Neural crest cell (in vitro differentiated cells): ENCODE results near the gene ROBO1. TPM values are rescaled to one million over a fixed set of nuclear protein-coding genes. Genes with fewer than 3 reads are reported as not detected.

Experiments used
- DNase-seq: peaks from one replicate; pipeline ENCODE4 v3.0.0; 2021; ENCODE audit warnings: low read depth, mixed read lengths, low spot score
- H3K27ac Mint-ChIP-seq: one replicate; pipeline ENCODE4 v1.8.0; 2021; ENCODE audit warnings: mild to moderate bottlenecking, mixed read lengths; ENCODE audit not compliant: unreplicated experiment
- H3K27me3 Mint-ChIP-seq: 2 replicates; pipeline ENCODE4 v1.8.0; 2021; ENCODE audit warnings: low read depth, mild to moderate bottlenecking, mixed read lengths
- H3K36me3 Mint-ChIP-seq: 2 replicates; pipeline ENCODE4 v1.8.0; 2021; ENCODE audit warnings: low read depth, mild to moderate bottlenecking, mixed read lengths
- H3K4me1 Mint-ChIP-seq: 2 replicates; pipeline ENCODE4 v1.8.0; 2021; ENCODE audit warnings: mixed read lengths
- H3K4me3 Mint-ChIP-seq: one replicate; pipeline ENCODE4 v1.8.0; 2021; ENCODE audit warnings: mild to moderate bottlenecking, mixed read lengths
- H3K9me3 Mint-ChIP-seq: 2 replicates; pipeline ENCODE4 v1.8.0; 2021; ENCODE audit warnings: mixed read lengths
- total RNA-seq: library from RNA; stranded (reverse); gene quantifications from 2 replicates; pipeline ENCODE4 v1.2.1, GENCODE V29; 2021
- TF ChIP-seq, protein P1 (sequence below): fragments of 200-600 bp; sonication (generic); conservative IDR thresholded peaks from 2 replicates; pipeline ENCODE4 v1.5.0; 2021; ENCODE audit warnings: antibody characterized with exemption, mild to moderate bottlenecking

ROBO1 gene
- total RNA-seq, 1 donor from 2014 or later: 88.7 TPM

DNA sequence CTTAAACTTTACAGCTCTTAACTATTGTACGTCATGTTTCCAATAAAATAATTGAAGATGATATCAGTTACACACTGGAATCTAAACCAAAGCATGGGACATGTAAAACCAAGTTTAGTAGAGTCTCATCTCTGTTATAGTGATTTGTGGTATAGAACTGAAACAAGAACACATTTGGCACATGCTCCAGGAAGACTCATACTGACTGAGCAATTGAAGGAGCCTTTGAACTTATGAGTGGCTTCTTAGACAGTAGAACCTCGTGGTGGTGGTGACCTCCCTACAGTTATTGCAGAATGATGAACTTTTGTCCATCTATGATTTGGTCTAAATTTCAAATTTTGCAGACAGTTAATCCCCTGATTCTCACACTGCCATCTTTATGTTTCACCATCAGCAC, 729.7 kb downstream of the ROBO1 start:
- DNase-seq: no peak
- no peaks in the 10 kb centered on the region for H3K27me3 Mint-ChIP-seq
- no peaks in the 10 kb centered on the region for H3K9me3 Mint-ChIP-seq
- TF ChIP-seq, protein P1, sequence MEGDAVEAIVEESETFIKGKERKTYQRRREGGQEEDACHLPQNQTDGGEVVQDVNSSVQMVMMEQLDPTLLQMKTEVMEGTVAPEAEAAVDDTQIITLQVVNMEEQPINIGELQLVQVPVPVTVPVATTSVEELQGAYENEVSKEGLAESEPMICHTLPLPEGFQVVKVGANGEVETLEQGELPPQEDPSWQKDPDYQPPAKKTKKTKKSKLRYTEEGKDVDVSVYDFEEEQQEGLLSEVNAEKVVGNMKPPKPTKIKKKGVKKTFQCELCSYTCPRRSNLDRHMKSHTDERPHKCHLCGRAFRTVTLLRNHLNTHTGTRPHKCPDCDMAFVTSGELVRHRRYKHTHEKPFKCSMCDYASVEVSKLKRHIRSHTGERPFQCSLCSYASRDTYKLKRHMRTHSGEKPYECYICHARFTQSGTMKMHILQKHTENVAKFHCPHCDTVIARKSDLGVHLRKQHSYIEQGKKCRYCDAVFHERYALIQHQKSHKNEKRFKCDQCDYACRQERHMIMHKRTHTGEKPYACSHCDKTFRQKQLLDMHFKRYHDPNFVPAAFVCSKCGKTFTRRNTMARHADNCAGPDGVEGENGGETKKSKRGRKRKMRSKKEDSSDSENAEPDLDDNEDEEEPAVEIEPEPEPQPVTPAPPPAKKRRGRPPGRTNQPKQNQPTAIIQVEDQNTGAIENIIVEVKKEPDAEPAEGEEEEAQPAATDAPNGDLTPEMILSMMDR: no peak
- no peak overlapping the region for H3K27ac Mint-ChIP-seq
- H3K4me3 Mint-ChIP-seq: no peak overlapping the region
- H3K4me1 Mint-ChIP-seq: no peaks in the 10 kb centered on the region
- H3K36me3 Mint-ChIP-seq: no peaks in the 10 kb centered on the region

DNA sequence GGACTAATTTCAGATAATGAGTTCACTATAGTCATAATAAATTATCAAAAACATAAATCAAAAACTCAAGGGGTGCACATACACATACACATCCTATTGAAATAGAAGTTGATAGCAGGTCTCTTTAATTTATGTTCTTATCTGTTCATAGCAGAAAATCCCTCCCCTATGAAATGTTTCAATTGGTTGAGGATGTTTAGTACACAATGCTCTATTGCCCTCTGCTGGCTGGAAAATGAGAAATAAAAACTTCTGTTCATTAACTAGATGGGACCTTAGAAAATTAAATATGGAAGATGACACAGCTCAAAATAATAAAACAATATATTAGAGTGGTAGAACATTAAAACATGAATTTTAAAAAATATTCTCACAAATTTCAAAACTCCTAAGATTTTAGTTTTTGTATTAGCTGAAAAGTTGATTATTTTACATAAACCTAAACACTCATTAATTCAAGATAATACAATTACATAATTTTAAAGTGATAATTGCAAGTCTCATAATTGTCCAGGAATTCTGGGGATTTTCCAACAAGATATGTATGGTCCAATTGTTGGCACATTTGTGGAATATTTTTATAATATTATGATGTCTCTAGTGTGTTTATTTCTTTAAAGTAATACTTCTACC, 735.0 kb downstream of the ROBO1 start:
- H3K27ac Mint-ChIP-seq: no peak overlapping the region
- no peaks in the 10 kb centered on the region for H3K9me3 Mint-ChIP-seq
- TF ChIP-seq, protein P1: peak; percentile 92
- no peaks in the 10 kb centered on the region for H3K4me1 Mint-ChIP-seq
- no peak overlapping the region for H3K4me3 Mint-ChIP-seq
- DNase-seq: peak; percentile 33
- no peaks in the 10 kb centered on the region for H3K27me3 Mint-ChIP-seq
- no peaks in the 10 kb centered on the region for H3K36me3 Mint-ChIP-seq

DNA sequence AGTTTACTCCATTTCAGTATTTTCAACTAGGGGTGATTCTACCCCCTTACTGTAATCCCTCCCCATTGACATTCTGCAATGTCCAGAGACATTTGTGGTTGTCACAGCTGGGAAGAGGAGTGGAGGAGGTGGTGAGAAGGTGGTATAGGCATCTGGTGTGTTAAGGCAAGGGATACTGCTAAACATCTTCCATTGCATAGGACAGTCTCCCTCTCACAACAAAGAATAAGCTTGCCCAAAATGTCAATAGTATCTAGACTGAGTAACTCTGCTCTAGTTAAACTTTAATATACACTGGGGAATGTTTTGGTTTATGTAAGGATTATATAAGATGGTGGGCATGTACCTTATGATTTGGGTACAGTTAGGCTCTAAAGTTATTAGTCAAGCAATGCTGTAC, 737.6 kb downstream of the ROBO1 start:
- no peak overlapping the region for H3K4me3 Mint-ChIP-seq
- TF ChIP-seq, protein P1: no peak
- H3K9me3 Mint-ChIP-seq: no peaks in the 10 kb centered on the region
- H3K36me3 Mint-ChIP-seq: no peaks in the 10 kb centered on the region
- no peaks in the 10 kb centered on the region for H3K27me3 Mint-ChIP-seq
- no peaks in the 10 kb centered on the region for H3K4me1 Mint-ChIP-seq
- DNase-seq: no peak
- no peak overlapping the region for H3K27ac Mint-ChIP-seq

DNA sequence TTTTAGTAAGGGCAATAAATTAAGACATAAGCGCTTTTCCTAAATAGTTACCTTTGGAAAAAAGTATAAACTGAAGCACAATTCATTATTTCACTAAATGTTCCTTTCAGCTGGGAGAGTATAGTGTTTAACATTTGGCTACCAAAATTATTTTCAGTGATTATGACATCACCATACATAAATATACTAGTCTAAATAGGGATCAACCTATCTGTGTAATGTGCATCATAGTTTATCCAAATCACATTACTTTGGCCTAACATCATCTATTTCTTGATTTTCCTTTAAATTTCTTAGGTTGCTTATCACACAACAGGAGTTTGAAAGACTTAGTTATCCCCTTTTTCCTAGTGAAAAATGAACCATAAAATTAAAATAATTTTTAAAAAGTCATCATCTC, 738.9 kb downstream of the ROBO1 start:
- no peak overlapping the region for H3K4me3 Mint-ChIP-seq
- H3K27ac Mint-ChIP-seq: no peak overlapping the region

DNA sequence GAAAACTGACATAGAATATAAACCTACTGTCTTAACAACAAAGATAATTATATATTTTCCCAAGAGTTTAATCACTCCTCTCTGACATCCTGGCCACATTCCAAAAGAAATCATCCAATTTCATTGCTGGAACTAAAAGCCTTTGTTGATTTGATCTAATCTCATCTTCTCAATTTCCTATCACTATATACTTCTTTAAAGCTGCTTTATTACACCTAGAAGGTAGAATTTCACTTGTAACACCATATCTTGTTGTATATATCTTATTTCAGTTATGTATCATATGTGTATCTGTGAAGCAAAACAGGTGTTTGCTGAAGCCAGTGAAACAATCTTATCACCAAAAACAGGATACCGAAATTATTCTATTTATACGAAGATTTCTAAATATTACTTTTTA, 740.2 kb downstream of the ROBO1 start:
- Mint-ChIP-seq H3K9me3 (no peaks in the 10 kb centered on the region), H3K27me3 (no peaks in the 10 kb centered on the region), H3K4me3 (no peak overlapping the region), H3K4me1 (no peaks in the 10 kb centered on the region), H3K36me3 (no peaks in the 10 kb centered on the region), H3K27ac (no peak overlapping the region)
- TF ChIP-seq, protein P1: no peak
- DNase-seq: no peak

More for the DNA sequence above, 738.9 kb downstream of the ROBO1 start:
- TF ChIP-seq, protein P1: no peak
- no peaks in the 10 kb centered on the region for H3K9me3 Mint-ChIP-seq
- no peak for DNase-seq
- H3K4me1 Mint-ChIP-seq: no peaks in the 10 kb centered on the region
- no peaks in the 10 kb centered on the region for H3K27me3 Mint-ChIP-seq
- H3K36me3 Mint-ChIP-seq: no peaks in the 10 kb centered on the region

DNA sequence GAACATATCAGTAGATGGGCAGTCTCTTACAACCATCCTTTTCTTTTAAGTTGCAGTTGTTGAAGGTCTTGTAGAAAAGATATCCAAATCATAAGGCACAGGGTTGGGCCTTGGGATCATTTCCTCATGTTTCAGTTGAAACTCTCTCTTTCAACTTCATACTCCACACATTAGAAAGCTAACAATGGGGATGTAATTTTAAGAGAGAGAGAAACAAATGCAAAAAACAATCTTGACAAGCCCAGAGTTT, 747.9 kb downstream of the ROBO1 start:
- Mint-ChIP-seq H3K9me3 (no peaks in the 10 kb centered on the region), H3K4me3 (no peak overlapping the region), H3K4me1 (peaks cover 8% of the 10 kb centered on the region), H3K27ac (peak overlapping the region; percentile 100), H3K36me3 (no peaks in the 10 kb centered on the region), H3K27me3 (no peaks in the 10 kb centered on the region)
- no peak for DNase-seq
- TF ChIP-seq, protein P1: no peak
